Measurements from ENCODE around the gene GRB7.

GRCh38 chr17:39752241-39752881 lies 14.6 kb downstream of the GRB7 start:
- TF ChIP-seq RAD21 (IDR thresholded peaks at IDR 0.05; ENCODE audit: low read length) (no peak), CTCF (conservative IDR thresholded peaks at IDR 0.05; ENCODE audit: low read depth, low read length) (no peak), CEBPB (IDR thresholded peaks at IDR 0.05; ENCODE audit: low read depth, low read length) (no peak), RFX5 (IDR thresholded peaks at IDR 0.05; ENCODE audit: low read depth, low read length) (no peak), RCOR1 (IDR thresholded peaks at IDR 0.05; ENCODE audit: insufficient replicate concordance, low read length) (no peak), POLR2A (IDR thresholded peaks at IDR 0.05; ENCODE audit: low read depth, low read length) (no peak)

All from IMR-90 (cell line).